Measurements from ENCODE around the gene GPR15LG. TPM values are rescaled to one million over a fixed set of nuclear protein-coding genes. Genes with fewer than 3 reads are reported as not detected.

Gene GPR15LG
- total RNA-seq, 4 donors from 2014 or later, result 132 to 352 (median 320) TPM

DNA sequence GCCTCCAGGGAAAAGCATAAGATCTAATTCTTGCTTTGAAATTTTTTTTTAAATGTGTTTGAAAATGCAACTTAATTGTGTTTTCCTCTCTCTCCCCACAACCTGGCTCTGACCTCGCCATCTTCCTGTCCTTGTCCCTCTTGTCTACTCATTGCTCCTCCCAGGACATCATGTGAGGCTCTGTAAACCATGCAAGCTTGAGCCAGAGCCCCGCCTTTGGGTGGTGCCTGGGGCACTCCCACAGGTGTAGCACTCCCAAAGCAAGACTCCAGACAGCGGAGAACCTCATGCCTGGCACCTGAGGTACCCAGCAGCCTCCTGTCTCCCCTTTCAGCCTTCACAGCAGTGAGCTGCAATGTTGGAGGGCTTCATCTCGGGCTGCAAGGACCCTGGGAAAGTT, 10.9 kb downstream of the GPR15LG start:
- Histone ChIP-seq H3K36me3 (no peaks in the 10 kb centered on the region), H3K4me3 (no peak overlapping the region), H3K9me3 (no peaks in the 10 kb centered on the region), H3K4me1 (peaks cover 0 to 32% (median 4%) of the 10 kb centered on the region in 3 donors), H3K27ac (peak overlapping the region in 1 of 4 donors; percentile 10), H3K27me3 (peaks cover 0 to 18% (median 0%) of the 10 kb centered on the region in 4 donors)
- WGBS, 2 donors, result 52 to 69% methylated on average over 4 of the region's 4 CpGs
- TF ChIP-seq, protein P1, sequence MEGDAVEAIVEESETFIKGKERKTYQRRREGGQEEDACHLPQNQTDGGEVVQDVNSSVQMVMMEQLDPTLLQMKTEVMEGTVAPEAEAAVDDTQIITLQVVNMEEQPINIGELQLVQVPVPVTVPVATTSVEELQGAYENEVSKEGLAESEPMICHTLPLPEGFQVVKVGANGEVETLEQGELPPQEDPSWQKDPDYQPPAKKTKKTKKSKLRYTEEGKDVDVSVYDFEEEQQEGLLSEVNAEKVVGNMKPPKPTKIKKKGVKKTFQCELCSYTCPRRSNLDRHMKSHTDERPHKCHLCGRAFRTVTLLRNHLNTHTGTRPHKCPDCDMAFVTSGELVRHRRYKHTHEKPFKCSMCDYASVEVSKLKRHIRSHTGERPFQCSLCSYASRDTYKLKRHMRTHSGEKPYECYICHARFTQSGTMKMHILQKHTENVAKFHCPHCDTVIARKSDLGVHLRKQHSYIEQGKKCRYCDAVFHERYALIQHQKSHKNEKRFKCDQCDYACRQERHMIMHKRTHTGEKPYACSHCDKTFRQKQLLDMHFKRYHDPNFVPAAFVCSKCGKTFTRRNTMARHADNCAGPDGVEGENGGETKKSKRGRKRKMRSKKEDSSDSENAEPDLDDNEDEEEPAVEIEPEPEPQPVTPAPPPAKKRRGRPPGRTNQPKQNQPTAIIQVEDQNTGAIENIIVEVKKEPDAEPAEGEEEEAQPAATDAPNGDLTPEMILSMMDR (IDR thresholded peaks at IDR 0.05), result no peak
- TF ChIP-seq POLR2A (IDR thresholded peaks at IDR 0.05), result peak in 1 of 4 donors; percentile 7
- intact Hi-C loops (cut with DNase I), result no loop called here
- no peak for DNase-seq

DNA sequence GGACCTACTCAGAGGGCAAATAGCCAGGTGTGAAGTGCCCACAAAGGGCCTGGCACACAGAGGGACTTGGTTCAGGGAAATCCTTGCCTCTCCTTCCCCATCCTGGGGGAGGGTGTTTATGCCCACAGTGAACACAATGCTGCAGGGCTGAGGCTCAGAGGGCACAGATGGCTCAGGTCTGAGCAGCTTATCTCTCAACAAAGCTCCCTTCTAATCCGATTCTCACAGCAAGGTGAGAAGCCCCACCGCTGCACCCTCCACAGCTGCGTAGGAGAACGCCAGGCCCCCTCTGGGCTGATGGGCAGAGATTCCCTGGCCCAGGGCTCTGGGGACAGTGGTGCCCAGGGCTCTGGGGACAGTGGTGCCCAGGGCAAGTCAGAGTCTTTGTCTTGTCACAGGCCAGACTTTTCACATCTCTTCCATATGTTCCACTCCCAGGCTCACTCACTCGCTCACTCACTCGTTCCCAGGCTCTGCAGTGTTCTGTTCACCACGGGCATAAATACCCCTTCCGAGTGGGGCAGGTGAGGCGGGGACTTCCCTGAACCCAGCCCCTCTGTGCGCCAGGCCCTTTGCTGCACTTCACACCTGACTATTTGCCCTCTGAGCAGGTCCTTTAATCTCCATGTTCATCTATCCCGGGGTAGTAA, 12.1 kb downstream of the GPR15LG start:
- H3K27me3 ChIP-seq, result peaks cover 0 to 18% (median 0%) of the 10 kb centered on the region in 4 donors
- no peak overlapping the region for H3K4me3 ChIP-seq
- 69 to 70% methylated on average over 7 of the region's 11 CpGs for WGBS, 2 donors
- TF ChIP-seq, protein P1 (IDR thresholded peaks at IDR 0.05), result no peak
- no peak for TF ChIP-seq POLR2A (IDR thresholded peaks at IDR 0.05)
- no peaks in the 10 kb centered on the region for H3K9me3 ChIP-seq
- no peak overlapping the region for H3K27ac ChIP-seq
- H3K4me1 ChIP-seq, result peaks cover 0 to 26% (median 4%) of the 10 kb centered on the region in 3 donors
- no peak for DNase-seq
- intact Hi-C loops (cut with DNase I), result no loop called here
- no peaks in the 10 kb centered on the region for H3K36me3 ChIP-seq

DNA sequence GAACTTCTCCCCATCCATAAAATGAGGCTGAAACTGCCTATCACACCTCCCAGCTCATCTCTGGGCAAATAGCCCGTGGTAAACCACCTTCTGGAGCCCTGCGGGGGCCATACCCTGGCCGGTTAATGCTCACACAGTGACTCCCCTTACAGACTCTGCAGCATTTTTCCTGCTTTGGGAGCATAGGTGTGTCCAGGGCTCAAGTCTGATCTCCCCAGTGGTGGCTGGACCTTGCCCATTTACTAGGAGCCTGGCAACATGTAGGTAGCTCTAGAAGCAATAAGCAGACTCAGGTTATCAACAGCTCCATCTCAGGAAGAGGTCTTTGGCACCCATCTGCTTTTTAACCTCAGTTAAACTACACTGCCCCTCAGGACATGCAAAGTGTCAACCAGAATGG, 15.2 kb downstream of the GPR15LG start:
- TF ChIP-seq, protein P1 (IDR thresholded peaks at IDR 0.05), result no peak
- no peak for TF ChIP-seq POLR2A (IDR thresholded peaks at IDR 0.05)
- intact Hi-C loops (cut with DNase I), result no loop called here
- Histone ChIP-seq H3K27ac (no peak overlapping the region), H3K4me1 (peaks cover 0 to 34% (median 6%) of the 10 kb centered on the region in 3 donors), H3K36me3 (no peaks in the 10 kb centered on the region), H3K4me3 (no peak overlapping the region), H3K9me3 (no peaks in the 10 kb centered on the region), H3K27me3 (peaks cover 0 to 30% (median 0%) of the 10 kb centered on the region in 4 donors)
- 87 to 88% methylated on average over 3 of the region's 3 CpGs for WGBS, 2 donors
- DNase-seq, result no peak

DNA sequence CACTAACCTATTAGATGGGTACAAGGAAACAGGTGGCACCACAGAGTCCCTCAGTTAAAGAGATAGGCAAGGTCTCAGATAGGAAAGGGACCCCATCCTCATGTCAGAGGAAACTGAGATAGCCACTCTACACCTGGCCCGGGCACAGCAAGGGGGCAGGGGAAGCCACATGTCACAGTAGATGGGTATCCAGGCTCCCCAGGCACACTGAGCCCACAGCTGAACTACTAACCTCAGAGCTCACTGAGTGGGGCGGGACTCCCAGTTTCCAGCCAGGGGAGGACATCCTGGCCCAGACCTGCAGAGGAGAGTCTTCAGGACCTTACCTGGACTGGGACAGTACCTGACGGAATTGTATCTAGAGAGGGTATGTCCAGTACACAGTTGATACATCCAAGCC, 17.0 kb downstream of the GPR15LG start:
- TF ChIP-seq, protein P1 (IDR thresholded peaks at IDR 0.05), result no peak
- TF ChIP-seq POLR2A (IDR thresholded peaks at IDR 0.05), result no peak
- H3K36me3 ChIP-seq, result no peaks in the 10 kb centered on the region
- H3K27ac ChIP-seq, result no peak overlapping the region
- H3K27me3 ChIP-seq, result peaks cover 0 to 38% (median 5%) of the 10 kb centered on the region in 4 donors
- peaks cover 0 to 37% (median 12%) of the 10 kb centered on the region in 3 donors for H3K4me1 ChIP-seq
- H3K9me3 ChIP-seq, result no peaks in the 10 kb centered on the region
- no peak for DNase-seq
- intact Hi-C loops (cut with DNase I), result no loop called here
- WGBS, 2 donors, result 96 to 100% methylated on average over 2 to 3 of the region's 3 CpGs
- H3K4me3 ChIP-seq, result no peak overlapping the region

DNA sequence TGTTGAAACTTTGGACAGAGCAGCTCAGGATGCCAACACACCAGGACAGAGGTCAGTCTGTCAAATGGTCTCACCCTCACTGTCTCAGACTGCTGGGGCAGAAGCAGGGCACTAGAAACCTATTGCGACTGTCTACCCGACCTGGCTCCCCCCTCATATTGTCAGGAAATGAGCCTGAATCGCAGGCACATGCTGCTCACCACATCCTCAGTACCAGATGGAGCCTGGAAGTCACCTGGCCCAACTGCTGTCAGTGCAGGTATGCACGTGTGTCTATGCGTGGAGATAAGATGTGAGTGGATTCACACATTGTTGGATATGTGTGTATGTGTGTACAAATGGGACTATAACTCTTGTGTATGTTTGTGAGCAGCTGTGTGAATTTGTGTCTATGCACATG, 17.5 kb downstream of the GPR15LG start:
- Histone ChIP-seq H3K4me1 (peaks cover 0 to 42% (median 12%) of the 10 kb centered on the region in 3 donors), H3K27me3 (peaks cover 0 to 40% (median 6%) of the 10 kb centered on the region in 4 donors), H3K4me3 (no peak overlapping the region), H3K27ac (no peak overlapping the region), H3K36me3 (no peaks in the 10 kb centered on the region), H3K9me3 (no peaks in the 10 kb centered on the region)
- WGBS, 2 donors, result 43 to 52% methylated on average over 2 to 5 of the region's 5 CpGs
- intact Hi-C loops (cut with DNase I), result no loop called here
- TF ChIP-seq, protein P1 (IDR thresholded peaks at IDR 0.05), result no peak
- no peak for TF ChIP-seq POLR2A (IDR thresholded peaks at IDR 0.05)
- no peak for DNase-seq
